Stimulated activated effector memory CD8-positive, alpha-beta T cell treated with anti-CD3 and anti-CD28 coated beads, Interleukin-12 subunit alpha, Interleukin-12 subunit beta, amount 100 ng/mL, for 72 hours (primary cell): ENCODE results near the gene ELL.
A peak's percentile ranks its signal among the peaks of the same experiment; 100 is the strongest.

ENCODE experiments used
- ATAC-seq: fragments of 150-1000 bp; cut with Tn5 transposase; 2 replicates; pipeline ENCODE4 v1.10.0; 2021
- DNase-seq, 2 donors: peaks; one replicate each; pipeline ENCODE4 v3.0.0; 2021 to 2022; ENCODE audit warnings: low spot score in 2 of 2
- H3K27ac Mint-ChIP-seq: one replicate; pipeline ENCODE4 v1.8.0; 2022; ENCODE audit warnings: mild to moderate bottlenecking, mixed read lengths
- H3K36me3 Mint-ChIP-seq: one replicate; pipeline ENCODE4 v1.8.0; 2022; ENCODE audit warnings: mild to moderate bottlenecking, mixed read lengths
- H3K4me1 Mint-ChIP-seq: one replicate; pipeline ENCODE4 v1.8.0; 2022; ENCODE audit warnings: mixed read lengths
- H3K4me3 Mint-ChIP-seq: one replicate; pipeline ENCODE4 v1.8.0; 2022; ENCODE audit warnings: mild to moderate bottlenecking, mixed read lengths
- H3K9me3 Mint-ChIP-seq: one replicate; pipeline ENCODE4 v1.8.0; 2022; ENCODE audit warnings: mixed read lengths

ELL gene

GRCh38 chr19:18401580-18402112, 120.2 kb downstream of the ELL start:
- Mint-ChIP-seq H3K9me3 (no peaks in the 10 kb centered on the region), H3K36me3 (no peaks in the 10 kb centered on the region), H3K27ac (peak overlapping the region; percentile 56), H3K4me3 (no peak overlapping the region), H3K4me1 (peaks cover 6% of the 10 kb centered on the region)
- ATAC-seq (no peak), DNase-seq (no peak)

- no peaks in the 10 kb centered on the region for H3K36me3 Mint-ChIP-seq
- peaks cover 6% of the 10 kb centered on the region for H3K4me1 Mint-ChIP-seq
- DNase-seq (no peak), ATAC-seq (no peak)
- no peak overlapping the region for H3K27ac Mint-ChIP-seq
- no peaks in the 10 kb centered on the region for H3K9me3 Mint-ChIP-seq
- H3K4me3 Mint-ChIP-seq: no peak overlapping the region
Measured at GRCh38 chr19:18399008-18399407, 122.9 kb downstream of the ELL start.

GRCh38 chr19:18397242-18398202, 124.3 kb downstream of the ELL start, which contains the start of gene LRRC25:
Gene LRRC25, minus strand, starts transcription at chr19:18397622. Its CDS starts 659 bp downstream, at chr19:18396963.
- H3K4me3 Mint-ChIP-seq: no peak within 1 kb of the TSS

GRCh38 chr19:18396471-18397241, 125.2 kb downstream of the ELL start:
- H3K27ac Mint-ChIP-seq: no peak overlapping the region
- H3K4me3 Mint-ChIP-seq: no peak overlapping the region
- H3K9me3 Mint-ChIP-seq: no peaks in the 10 kb centered on the region
- ATAC-seq (no peak), DNase-seq (no peak)
- peaks cover 3% of the 10 kb centered on the region for H3K4me1 Mint-ChIP-seq
- H3K36me3 Mint-ChIP-seq: no peaks in the 10 kb centered on the region

More at GRCh38 chr19:18397242-18398202, 124.3 kb downstream of the ELL start, which contains the start of gene LRRC25:
- H3K9me3 Mint-ChIP-seq: no peaks in the 10 kb centered on the region
- H3K4me1 Mint-ChIP-seq: peaks cover 6% of the 10 kb centered on the region
- ATAC-seq (peak; percentile 48), DNase-seq (no peak)
- H3K27ac Mint-ChIP-seq: peak within 1 kb of the TSS; percentile 27
- H3K36me3 Mint-ChIP-seq: no peaks in the 10 kb centered on the region

- no peak overlapping the region for H3K4me3 Mint-ChIP-seq
Measured at GRCh38 chr19:18393836-18394235, 128.0 kb downstream of the ELL start.

GRCh38 chr19:18392926-18393325, 128.9 kb downstream of the ELL start:
- no peak overlapping the region for H3K4me3 Mint-ChIP-seq
- H3K36me3 Mint-ChIP-seq: no peaks in the 10 kb centered on the region
- H3K27ac Mint-ChIP-seq: no peak overlapping the region
- ATAC-seq (no peak), DNase-seq (no peak)
- H3K9me3 Mint-ChIP-seq: no peaks in the 10 kb centered on the region
- peaks cover 8% of the 10 kb centered on the region for H3K4me1 Mint-ChIP-seq

More at GRCh38 chr19:18393836-18394235, 128.0 kb downstream of the ELL start:
- Mint-ChIP-seq H3K36me3 (no peaks in the 10 kb centered on the region), H3K27ac (no peak overlapping the region), H3K9me3 (no peaks in the 10 kb centered on the region), H3K4me1 (peaks cover 7% of the 10 kb centered on the region)
- DNase-seq (no peak), ATAC-seq (no peak)
